HUES64 (cell line): ENCODE measurements around the gene PLA2G4D.

Experiments used
- H3K27ac ChIP-seq: 2 replicates; pipeline ENCODE4 v1.7.0; 2013; ENCODE audit warnings: low read depth, low read length, inconsistent platforms
- H3K27me3 ChIP-seq: 2 replicates; pipeline ENCODE4 v1.6.1; 2013; ENCODE audit warnings: mild to moderate bottlenecking, low read length; ENCODE audit not compliant: insufficient read depth
- H3K36me3 ChIP-seq: 2 replicates; pipeline ENCODE4 v1.6.1; 2013; ENCODE audit warnings: mild to moderate bottlenecking, low read length; ENCODE audit not compliant: insufficient read depth
- H3K4me1 ChIP-seq: 2 replicates; pipeline ENCODE4 v1.6.1; 2013; ENCODE audit warnings: mild to moderate bottlenecking, low read length, moderate library complexity; ENCODE audit not compliant: insufficient read depth
- H3K4me3 ChIP-seq: 2 replicates; pipeline ENCODE4 v1.5.1; 2013; ENCODE audit warnings: mild to moderate bottlenecking, low read length, moderate library complexity
- H3K9ac ChIP-seq: 2 replicates; pipeline ENCODE4 v1.6.1; 2013; ENCODE audit warnings: mild to moderate bottlenecking, low read depth, low read length
- H3K9me3 ChIP-seq: 2 replicates; pipeline ENCODE4 v1.6.1; 2013; ENCODE audit warnings: low read depth, low read length; ENCODE audit not compliant: insufficient read depth
- WGBS: fragments of 150-250, 120-280 bp; methylation state at CpG from one replicate; pipeline ENCODE4 v1.1.7; 2013; ENCODE audit warnings: missing lambda C conversion rate; 5-methylcytosine and 5-hydroxymethylcytosine counted together

Gene PLA2G4D

DNA sequence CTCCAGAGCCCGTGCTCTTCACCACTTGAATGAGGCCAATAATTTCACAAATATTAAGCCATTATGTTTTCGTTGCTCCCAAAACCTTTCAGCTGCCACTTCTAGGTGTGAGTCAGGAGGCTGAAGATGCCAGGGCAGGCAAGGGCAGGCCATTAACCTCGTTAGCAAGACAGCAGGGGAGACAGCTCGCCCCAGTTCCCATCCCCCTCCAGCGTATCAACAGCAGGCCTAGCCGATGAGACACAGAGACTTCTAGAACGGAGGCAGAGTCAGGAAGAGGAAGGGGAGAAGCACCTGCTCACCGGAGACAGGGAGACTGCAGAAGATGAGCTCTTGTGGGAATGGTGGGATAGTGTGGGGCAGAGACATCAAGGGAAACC is 45.6 kb downstream of the PLA2G4D start:
- Histone ChIP-seq H3K9ac (no peak overlapping the region), H3K4me3 (no peak overlapping the region), H3K27ac (no peak overlapping the region), H3K36me3 (no peaks in the 10 kb centered on the region), H3K9me3 (no peaks in the 10 kb centered on the region), H3K4me1 (0 out of 2 replicates have a peak, but pooled peaks cover 6% of the 10 kb centered on the region), H3K27me3 (no peaks in the 10 kb centered on the region)
- WGBS: 47% methylated on average over 8 of the region's 8 CpGs

DNA sequence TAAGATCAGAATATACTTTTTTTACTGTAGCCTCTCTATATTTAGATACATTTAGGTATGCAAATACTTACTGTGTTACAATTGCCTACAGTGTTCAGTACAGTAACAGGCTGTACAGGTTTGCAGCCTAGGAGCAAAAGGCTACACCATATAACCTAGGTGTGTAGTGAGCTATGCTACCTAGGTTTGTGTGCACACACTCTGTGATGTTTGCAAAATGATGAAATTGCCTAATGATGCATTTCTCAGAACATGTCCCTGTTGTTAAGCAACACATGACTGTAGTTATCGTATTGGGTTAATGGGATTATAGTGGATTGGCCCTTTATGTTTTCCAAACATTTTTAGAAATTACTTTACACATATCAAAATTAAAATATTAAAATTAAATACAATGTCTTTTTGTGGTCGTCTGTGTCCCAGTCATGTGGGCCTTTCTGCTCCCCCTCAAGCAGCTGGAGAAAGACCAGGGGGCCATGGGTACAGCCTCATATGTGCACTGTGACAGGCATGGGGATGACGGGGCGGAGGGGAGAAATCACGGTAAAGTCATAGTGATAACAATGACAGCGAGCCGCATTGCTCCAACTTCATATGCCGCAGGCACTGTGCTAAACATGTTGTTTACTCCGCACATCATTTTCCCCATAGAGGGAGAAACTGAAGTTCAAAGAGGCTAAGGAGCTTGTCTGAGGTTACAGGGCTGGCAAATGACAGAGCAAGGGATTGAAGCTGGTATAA is 46.1 kb downstream of the PLA2G4D start:
- Histone ChIP-seq H3K36me3 (no peaks in the 10 kb centered on the region), H3K27me3 (no peaks in the 10 kb centered on the region), H3K27ac (no peak overlapping the region), H3K4me3 (no peak overlapping the region), H3K9me3 (no peaks in the 10 kb centered on the region), H3K4me1 (0 out of 2 replicates have a peak, but pooled peaks cover 6% of the 10 kb centered on the region), H3K9ac (no peak overlapping the region)
- 88% methylated on average over 8 of the region's 9 CpGs for WGBS

DNA sequence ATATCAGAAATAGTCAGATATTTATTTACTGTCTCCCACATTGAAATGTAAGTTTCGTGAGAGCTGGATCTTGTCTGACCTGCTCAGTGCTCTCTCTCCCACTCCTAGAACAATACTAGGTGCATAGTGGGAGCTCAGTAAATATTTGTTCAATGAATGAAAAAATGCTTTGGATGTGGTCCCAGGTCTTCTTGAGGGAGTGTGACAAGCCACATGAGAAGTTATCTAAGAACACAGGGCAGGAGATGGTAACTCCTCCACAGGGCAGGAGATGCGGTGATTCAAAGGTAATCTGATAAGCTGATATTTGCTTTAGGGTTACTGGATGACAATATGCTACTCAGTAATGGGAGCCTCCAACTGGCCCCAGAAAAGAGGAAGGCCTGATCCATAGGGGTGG is 47.8 kb downstream of the PLA2G4D start:
- Histone ChIP-seq H3K4me1 (0 out of 2 replicates have a peak, but pooled peaks cover 6% of the 10 kb centered on the region), H3K9me3 (no peaks in the 10 kb centered on the region), H3K36me3 (no peaks in the 10 kb centered on the region), H3K4me3 (no peak overlapping the region), H3K9ac (no peak overlapping the region), H3K27me3 (no peaks in the 10 kb centered on the region), H3K27ac (no peak overlapping the region)
- 85% methylated on average over 2 of the region's 2 CpGs for WGBS

DNA sequence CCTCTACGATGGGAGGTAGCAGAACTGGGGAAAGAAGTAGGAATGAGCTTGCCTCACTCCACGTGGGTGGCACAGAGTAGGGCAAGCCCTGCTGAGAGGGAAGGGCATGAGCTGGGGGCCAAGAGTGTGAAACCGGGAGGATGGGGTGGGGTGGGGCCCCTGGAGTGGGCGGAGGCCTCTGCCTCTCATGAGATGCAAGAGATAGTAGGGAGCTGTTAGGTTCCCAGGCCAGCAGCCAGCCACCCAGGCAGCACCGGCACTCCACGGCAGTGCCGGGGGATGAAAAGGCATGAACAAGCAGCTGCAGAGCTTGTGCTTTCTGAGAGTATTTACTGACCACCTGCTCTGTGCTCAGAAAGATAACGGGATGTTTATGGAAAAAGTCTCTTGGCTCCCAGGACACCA is 49.1 kb downstream of the PLA2G4D start:
- H3K9me3 ChIP-seq: no peaks in the 10 kb centered on the region
- WGBS: 83% methylated on average over 8 of the region's 8 CpGs
- no peak overlapping the region for H3K27ac ChIP-seq
- 0 out of 2 replicates have a peak, but pooled peaks cover 6% of the 10 kb centered on the region for H3K4me1 ChIP-seq
- no peak overlapping the region for H3K9ac ChIP-seq
- H3K4me3 ChIP-seq: no peak overlapping the region
- no peaks in the 10 kb centered on the region for H3K27me3 ChIP-seq
- H3K36me3 ChIP-seq: no peaks in the 10 kb centered on the region

DNA sequence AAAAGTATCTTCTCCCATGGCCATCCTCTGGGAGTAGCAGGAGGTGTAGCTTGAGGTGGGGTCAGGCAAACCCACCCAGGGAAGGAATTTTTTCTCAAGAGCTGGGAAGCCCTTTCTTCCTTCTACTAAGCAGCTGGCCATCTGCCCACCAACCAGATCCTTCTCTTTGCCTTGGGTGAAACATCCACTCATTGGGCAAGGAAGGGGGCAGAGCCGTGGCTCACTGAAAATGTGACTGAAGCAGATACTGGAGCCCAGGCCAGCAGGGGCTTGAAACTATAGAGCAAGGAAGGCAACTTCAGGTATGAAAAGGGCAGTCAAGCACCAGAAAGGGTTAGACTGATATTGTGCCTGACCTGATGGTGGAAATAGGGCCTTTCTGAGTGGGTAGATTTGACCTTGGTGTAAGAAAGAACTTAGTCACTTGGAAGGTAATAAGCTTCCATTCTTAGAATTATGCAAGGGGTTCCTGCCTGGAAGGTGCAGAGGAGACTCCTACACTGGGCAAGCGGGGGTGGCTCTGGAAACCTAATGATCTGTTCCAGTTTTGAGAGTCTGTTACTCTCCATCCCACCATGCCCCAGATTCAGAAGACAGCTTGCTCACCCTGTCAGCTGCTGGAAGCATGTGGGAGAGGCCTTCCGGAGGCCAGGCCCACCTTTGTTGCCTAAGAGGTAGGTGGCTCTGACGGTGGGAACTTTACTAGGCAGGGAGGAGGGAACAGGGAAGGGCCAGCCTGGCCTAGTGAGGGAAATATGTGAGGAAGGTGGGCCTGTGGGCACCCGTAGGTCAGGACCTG is 51.6 kb downstream of the PLA2G4D start:
- H3K27me3 ChIP-seq: no peaks in the 10 kb centered on the region
- H3K27ac ChIP-seq: no peak overlapping the region
- H3K9me3 ChIP-seq: no peaks in the 10 kb centered on the region
- no peak overlapping the region for H3K4me3 ChIP-seq
- 89% methylated on average over 5 of the region's 5 CpGs for WGBS
- no peaks in the 10 kb centered on the region for H3K4me1 ChIP-seq
- no peak overlapping the region for H3K9ac ChIP-seq
- H3K36me3 ChIP-seq: no peaks in the 10 kb centered on the region

DNA sequence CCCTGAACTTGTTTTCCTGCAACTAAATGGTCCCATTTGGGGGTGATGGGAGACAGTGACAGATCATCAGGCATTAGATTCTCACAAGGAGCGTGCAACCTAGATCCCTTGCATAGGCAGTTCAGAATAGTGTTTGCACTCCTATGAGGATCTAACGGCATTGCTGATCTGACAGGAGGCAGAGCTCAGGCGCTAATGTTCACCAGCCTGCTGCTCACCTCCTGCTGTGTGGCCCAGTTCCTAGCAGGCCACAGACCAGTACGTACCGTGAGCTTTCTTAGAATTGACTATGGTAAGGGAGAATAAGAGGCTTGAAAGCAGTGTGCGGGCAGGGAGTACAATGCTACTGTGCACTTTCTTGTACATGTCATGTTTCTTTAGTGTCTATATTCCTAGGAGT is 56.0 kb downstream of the PLA2G4D start:
- H3K27me3 ChIP-seq: no peaks in the 10 kb centered on the region
- no peaks in the 10 kb centered on the region for H3K9me3 ChIP-seq
- 93% methylated on average over 6 of the region's 6 CpGs for WGBS
- H3K36me3 ChIP-seq: no peaks in the 10 kb centered on the region
- peaks cover 12% of the 10 kb centered on the region for H3K4me1 ChIP-seq
- H3K4me3 ChIP-seq: no peak overlapping the region
- H3K27ac ChIP-seq: no peak overlapping the region
- no peak overlapping the region for H3K9ac ChIP-seq

DNA sequence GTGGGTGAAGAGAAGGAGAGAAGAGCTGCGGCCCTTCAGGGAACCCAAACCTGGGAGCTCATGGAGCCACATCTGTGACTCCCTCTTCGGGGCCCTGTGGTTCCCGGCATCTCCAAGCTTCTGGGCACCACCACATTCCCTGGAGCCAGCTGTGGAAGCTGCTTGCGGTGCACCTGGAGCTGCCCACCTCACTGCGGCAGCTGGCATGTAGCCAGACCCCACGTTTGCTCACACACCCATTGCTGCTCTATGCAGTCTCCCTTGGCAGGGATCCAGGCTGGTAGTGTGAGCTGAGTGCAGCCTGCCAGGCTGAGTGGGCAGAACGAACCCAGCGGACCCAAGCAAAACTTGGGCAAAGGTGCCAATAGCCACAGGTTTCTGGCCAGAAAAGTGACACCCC is 56.7 kb downstream of the PLA2G4D start:
- Histone ChIP-seq H3K4me1 (peaks cover 12% of the 10 kb centered on the region), H3K36me3 (no peaks in the 10 kb centered on the region), H3K27ac (no peak overlapping the region), H3K27me3 (no peaks in the 10 kb centered on the region), H3K9ac (no peak overlapping the region), H3K4me3 (no peak overlapping the region), H3K9me3 (no peaks in the 10 kb centered on the region)
- WGBS: 80% methylated on average over 8 of the region's 8 CpGs

DNA sequence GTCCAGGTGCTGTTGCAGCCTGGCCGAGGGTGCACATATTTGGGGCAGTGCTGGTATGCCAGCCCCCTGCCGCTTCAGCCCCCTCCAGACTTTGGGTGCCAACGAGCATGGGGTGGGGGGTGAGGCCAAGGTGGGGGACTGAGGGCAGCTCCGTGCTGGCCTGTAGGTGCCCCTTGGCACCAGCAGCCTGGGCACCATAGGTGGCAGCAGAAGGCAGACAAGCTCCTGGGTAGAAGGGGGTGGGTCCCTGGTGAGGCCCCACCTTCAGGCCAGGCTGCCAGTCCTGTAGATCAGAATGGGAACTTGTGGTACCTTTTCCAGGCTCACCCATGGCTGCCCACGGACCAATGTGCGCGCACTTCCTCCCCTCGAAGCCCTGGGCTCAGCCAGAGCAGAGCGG is 57.4 kb downstream of the PLA2G4D start:
- Histone ChIP-seq H3K9ac (no peak overlapping the region), H3K4me3 (no peak overlapping the region), H3K27ac (no peak overlapping the region), H3K27me3 (no peaks in the 10 kb centered on the region), H3K36me3 (no peaks in the 10 kb centered on the region), H3K9me3 (no peaks in the 10 kb centered on the region), H3K4me1 (peaks cover 12% of the 10 kb centered on the region)
- WGBS: 96% methylated on average over 9 of the region's 9 CpGs

DNA sequence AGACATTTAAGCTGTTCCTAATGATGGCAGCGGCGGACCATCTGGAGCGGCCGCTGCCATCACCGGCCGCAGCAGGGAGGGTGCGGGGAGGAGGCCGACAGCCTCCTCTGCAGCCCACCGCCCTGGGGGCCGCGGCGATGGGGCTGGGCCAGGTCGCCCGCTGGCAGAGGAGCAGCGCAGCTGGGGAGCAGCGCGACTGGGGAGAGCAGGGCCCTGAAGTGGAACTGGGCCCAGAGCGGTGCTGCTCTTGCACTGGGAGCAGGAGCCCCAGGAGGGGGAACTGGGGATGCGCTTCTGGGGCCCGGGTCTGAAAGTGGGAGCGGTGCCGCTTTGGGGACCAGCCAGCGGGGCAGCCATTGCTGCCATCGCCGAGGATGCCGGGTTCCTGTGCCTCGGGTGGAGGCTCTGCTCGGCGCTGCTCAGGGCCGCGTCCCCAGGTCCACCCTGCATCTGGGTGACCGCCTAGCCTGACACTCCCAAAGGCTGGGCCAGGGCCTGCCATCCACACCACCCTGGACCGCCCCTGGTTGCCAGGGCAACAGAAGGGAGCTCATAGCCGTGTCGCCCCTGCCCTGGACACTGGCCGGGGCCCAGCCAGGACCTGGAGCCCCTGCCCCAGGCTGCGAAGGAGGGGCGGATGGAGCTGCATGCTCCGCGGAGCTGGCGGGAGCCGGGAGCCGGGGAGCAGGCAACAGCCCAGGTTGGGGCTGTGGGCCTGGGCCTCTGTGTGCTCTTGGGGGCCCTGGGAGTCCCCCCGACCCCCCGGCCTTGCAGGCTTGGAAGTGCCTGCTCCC is 58.1 kb downstream of the PLA2G4D start:
- H3K36me3 ChIP-seq: no peaks in the 10 kb centered on the region
- 93% methylated on average over 45 of the region's 45 CpGs for whole genome bisulfite sequencing
- H3K27ac ChIP-seq: no peak overlapping the region
- no peaks in the 10 kb centered on the region for H3K27me3 ChIP-seq
- H3K9me3 ChIP-seq: no peaks in the 10 kb centered on the region
- no peak overlapping the region for H3K4me3 ChIP-seq
- H3K4me1 ChIP-seq: peaks cover 12% of the 10 kb centered on the region
- no peak overlapping the region for H3K9ac ChIP-seq

DNA sequence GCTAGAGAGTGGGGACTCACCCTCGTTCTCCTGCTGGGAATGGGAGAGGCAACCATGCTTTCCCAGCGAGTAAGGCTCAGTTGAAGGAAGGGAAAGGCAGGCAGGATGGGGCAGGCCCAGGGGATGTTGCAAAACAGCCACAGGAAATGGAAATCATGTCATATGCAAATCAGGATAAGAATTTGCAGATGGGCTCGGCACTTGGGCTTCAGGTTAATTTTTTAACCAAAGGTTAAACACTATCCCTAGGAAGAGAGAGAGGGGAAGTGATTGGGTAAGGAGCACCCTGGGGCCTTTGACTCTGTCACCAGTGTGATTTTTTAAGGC is 59.0 kb downstream of the PLA2G4D start:
- no peak overlapping the region for H3K4me3 ChIP-seq
- no peak overlapping the region for H3K27ac ChIP-seq
- 27% methylated on average over 3 of the region's 3 CpGs for WGBS
- peaks cover 12% of the 10 kb centered on the region for H3K4me1 ChIP-seq
- H3K36me3 ChIP-seq: no peaks in the 10 kb centered on the region
- no peaks in the 10 kb centered on the region for H3K9me3 ChIP-seq
- H3K27me3 ChIP-seq: no peaks in the 10 kb centered on the region
- H3K9ac ChIP-seq: no peak overlapping the region
